B cell (primary cell): ENCODE measurements around the gene TMPRSS11D. TPM values are rescaled to one million over a fixed set of nuclear protein-coding genes. Genes with fewer than 3 reads are reported as not detected.

ENCODE experiments used
- ATAC-seq: fragments of 200-7000 bp; cut with Tn5 transposase; one replicate; pipeline ENCODE4 v1.10.0; 2021; ENCODE audit warnings: low read depth, mild to moderate bottlenecking, moderate number of reproducible peaks, moderate library complexity
- CTCF ChIA-PET: fragments of 350-600 bp; sonication (Branson Sonifier 250); formaldehyde crosslinking; loops from one replicate; lab custom pipeline; 2021; ENCODE audit warnings: antibody characterized with exemption, inconsistent platforms; lab: Charles Lee
- POLR2A ChIA-PET: fragments of 350-600 bp; sonication (Branson Sonifier 250); formaldehyde crosslinking; loops from one replicate; lab custom pipeline; 2021; ENCODE audit warnings: antibody characterized with exemption; lab: Charles Lee
- DNase-seq: peaks from one replicate; pipeline ENCODE4 v3.0.0; 2013
- H2AFZ ChIP-seq: 2 replicates; pipeline ENCODE4 v1.6.1; 2012; ENCODE audit warnings: mild to moderate bottlenecking, low read depth, low read length; ENCODE audit not compliant: insufficient read depth, poor library complexity, severe bottlenecking
- H3K27ac ChIP-seq, 2 donors: 1 replicate in 1 of 2; 2 replicates in 1 of 2; pipeline ENCODE4 v1.5.1; 2012 to 2013; ENCODE audit warnings: low read length in 2 of 2, mild to moderate bottlenecking in 2 of 2, moderate library complexity in 1 of 2
- H3K27me3 ChIP-seq, 4 experiments: fragments of 200-600 bp in 1 of 4; sonication (generic) in 1 of 4; replicated peaks in 1 of 4; 1 replicate in 2 of 4; 2 replicates in 2 of 4; pipeline versions ENCODE4 v1.6.1 to v1.7.0; 2013 to 2016; ENCODE audit warnings: low read length in 3 of 4, mild to moderate bottlenecking in 2 of 4, mixed read lengths in 1 of 4, moderate library complexity in 1 of 4; ENCODE audit not compliant: insufficient read depth in 4 of 4, control insufficient read depth in 3 of 4; ENCODE audit errors: control extremely low read depth in 1 of 4
- H3K36me3 ChIP-seq, 2 experiments: replicated peaks in 1 of 2; 1 replicate in 1 of 2; 2 replicates in 1 of 2; pipeline versions ENCODE4 v1.6.1 to v1.7.1; 2013; ENCODE audit warnings: low read length in 1 of 2; ENCODE audit not compliant: insufficient read depth in 2 of 2, control insufficient read depth in 1 of 2; ENCODE audit errors: control extremely low read depth in 1 of 2, extremely low read depth in 1 of 2
- H3K4me1 ChIP-seq, 2 donors: fragments of 200-600 bp in 1 of 2; sonication (generic) in 1 of 2; 1 replicate in 1 of 2; 2 replicates in 1 of 2; pipeline versions ENCODE4 v1.5.1 to v1.6.1; 2013 to 2017; ENCODE audit warnings: low read length in 2 of 2; ENCODE audit not compliant: control insufficient read depth in 2 of 2, insufficient read depth in 2 of 2
- H3K4me2 ChIP-seq: replicated peaks from 2 replicates; pipeline ENCODE3; 2012; ENCODE audit warnings: mild to moderate bottlenecking, low read depth, low read length; ENCODE audit not compliant: poor library complexity, severe bottlenecking
- H3K4me3 ChIP-seq, 5 experiments: fragments of 200-600 bp in 1 of 5; sonication (generic) in 1 of 5; 1 replicate in 3 of 5; 2 replicates in 2 of 5; pipeline versions ENCODE4 v1.5.1 to v1.7.0; 2011 to 2016; ENCODE audit warnings: low read length in 4 of 5, mild to moderate bottlenecking in 4 of 5, low read depth in 2 of 5, control low read depth in 1 of 5, moderate library complexity in 1 of 5; ENCODE audit not compliant: insufficient read depth in 1 of 5; ENCODE audit errors: control extremely low read depth in 1 of 5, extremely low read depth in 1 of 5
- H3K79me2 ChIP-seq: fragments of 200-600 bp; sonication (generic); one replicate; pipeline ENCODE4 v1.6.0; 2016; ENCODE audit warnings: low read length; ENCODE audit not compliant: control insufficient read depth, insufficient read depth
- H3K9ac ChIP-seq: fragments of 200-600 bp; sonication (generic); 2 replicates; pipeline ENCODE4 v1.6.1; 2017; ENCODE audit warnings: mild to moderate bottlenecking, low read length, moderate library complexity
- H3K9me3 ChIP-seq, 3 donors: one replicate each; pipeline versions ENCODE4 v1.6.1 to v1.7.1; 2013; ENCODE audit warnings: low read length in 2 of 3; ENCODE audit not compliant: control insufficient read depth in 2 of 3, insufficient read depth in 1 of 3; ENCODE audit errors: control extremely low read depth in 1 of 3
- H4K20me1 ChIP-seq: 2 replicates; pipeline ENCODE4 v1.6.0; 2012; ENCODE audit warnings: mild to moderate bottlenecking, low read length; ENCODE audit not compliant: insufficient read depth, control insufficient read depth, poor library complexity, severe bottlenecking
- H3K27ac Mint-ChIP-seq: one replicate; pipeline ENCODE4 v1.8.0; 2021; ENCODE audit warnings: mixed read lengths
- H3K27me3 Mint-ChIP-seq: one replicate; pipeline ENCODE4 v1.8.0; 2021; ENCODE audit warnings: mixed read lengths
- H3K4me1 Mint-ChIP-seq: one replicate; pipeline ENCODE4 v1.8.0; 2021; ENCODE audit warnings: mixed read lengths
- H3K4me3 Mint-ChIP-seq: one replicate; pipeline ENCODE4 v1.8.0; 2021; ENCODE audit warnings: mixed read lengths
- H3K9me3 Mint-ChIP-seq: one replicate; pipeline ENCODE4 v1.8.0; 2022; ENCODE audit warnings: mixed read lengths; ENCODE audit not compliant: insufficient read depth
- EZH2 ChIP-seq: IDR thresholded peaks from 2 replicates; pipeline ENCODE4 v1.6.1; 2012; ENCODE audit warnings: borderline replicate concordance, low read depth, mild to moderate bottlenecking, moderate library complexity, low read length; ENCODE audit not compliant: insufficient read depth, poor library complexity, severe bottlenecking
- intact Hi-C: fragments of 100-400 bp; cut with micrococcal nuclease; formaldehyde crosslinking; loops from one replicate; pipeline ENCODE4 v1.10.0; 2022
- polyA plus RNA-seq: library from polyadenylated mRNA; depleted of rRNA; stranded (reverse); fragments of >200 nt; gene quantifications from 2 replicates; pipeline ENCODE4 v1.2.3, GENCODE V29; 2012
- total RNA-seq, 2 donors: library from RNA; stranded (reverse); fragments of 120-200 nt in 1 of 2; gene quantifications; 1 replicate in 1 of 2; 2 replicates in 1 of 2; pipeline versions ENCODE4 v1.2.3 to v1.2.4, GENCODE V29; 2013 to 2022
- TF ChIP-seq, protein P1 (sequence below): fragments of 200-600 bp; IDR thresholded peaks from one replicate; pipeline ENCODE4 v1.8.0; 2022; ENCODE audit warnings: antibody characterized with exemption, mild to moderate bottlenecking

TMPRSS11D gene
- total and polyA plus RNA-seq, 2 donors (not counting 1 experiment from before 2014, with no cell fraction given) = not detected

DNA sequence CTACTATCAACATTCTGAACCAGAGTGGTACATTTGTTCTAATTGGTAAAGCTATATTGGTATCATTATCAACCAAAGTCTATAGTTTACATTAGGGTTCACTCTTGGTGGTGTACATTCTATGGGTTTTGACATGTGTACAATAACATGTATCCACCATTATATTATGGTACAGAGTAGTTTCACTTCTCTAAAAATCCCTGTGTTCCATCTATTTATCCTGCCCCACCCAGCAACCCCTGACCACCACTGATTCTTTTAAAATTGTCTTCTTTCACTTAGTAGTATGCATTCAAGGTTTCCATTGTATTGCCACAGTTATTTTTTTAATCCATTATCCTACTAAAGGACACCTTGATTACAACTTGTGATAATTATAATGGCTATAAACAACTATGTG lies 15.3 kb upstream of the TMPRSS11D start:
- CTCF ChIA-PET = no interaction called here
- no peak overlapping the region for H3K27ac Mint-ChIP-seq

DNA sequence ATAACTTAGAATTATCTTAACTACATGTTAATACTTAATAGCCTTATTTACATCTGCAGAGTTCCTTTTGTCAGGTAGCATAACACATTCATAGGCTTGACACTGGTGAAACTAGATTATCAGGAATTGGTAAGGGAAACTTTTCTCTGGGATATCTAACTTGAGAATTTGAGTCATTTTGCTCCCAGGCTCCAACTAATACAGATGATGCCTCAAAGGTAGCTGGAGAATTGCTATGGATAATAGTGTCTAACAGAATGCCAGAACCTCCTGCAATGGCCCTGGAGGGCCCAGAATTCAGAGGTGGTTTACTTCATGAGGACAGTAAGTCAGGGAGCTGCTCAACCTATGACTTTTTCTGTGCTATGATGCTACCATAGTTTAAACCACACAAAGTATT lies 13.9 kb upstream of the TMPRSS11D start:
- no peaks in the 10 kb centered on the region for H3K36me3 ChIP-seq
- no peak overlapping the region for H3K4me2 ChIP-seq
- intact Hi-C loops = no loop called here
- no peak overlapping the region for H3K4me3 ChIP-seq
- TF ChIP-seq, protein P1, sequence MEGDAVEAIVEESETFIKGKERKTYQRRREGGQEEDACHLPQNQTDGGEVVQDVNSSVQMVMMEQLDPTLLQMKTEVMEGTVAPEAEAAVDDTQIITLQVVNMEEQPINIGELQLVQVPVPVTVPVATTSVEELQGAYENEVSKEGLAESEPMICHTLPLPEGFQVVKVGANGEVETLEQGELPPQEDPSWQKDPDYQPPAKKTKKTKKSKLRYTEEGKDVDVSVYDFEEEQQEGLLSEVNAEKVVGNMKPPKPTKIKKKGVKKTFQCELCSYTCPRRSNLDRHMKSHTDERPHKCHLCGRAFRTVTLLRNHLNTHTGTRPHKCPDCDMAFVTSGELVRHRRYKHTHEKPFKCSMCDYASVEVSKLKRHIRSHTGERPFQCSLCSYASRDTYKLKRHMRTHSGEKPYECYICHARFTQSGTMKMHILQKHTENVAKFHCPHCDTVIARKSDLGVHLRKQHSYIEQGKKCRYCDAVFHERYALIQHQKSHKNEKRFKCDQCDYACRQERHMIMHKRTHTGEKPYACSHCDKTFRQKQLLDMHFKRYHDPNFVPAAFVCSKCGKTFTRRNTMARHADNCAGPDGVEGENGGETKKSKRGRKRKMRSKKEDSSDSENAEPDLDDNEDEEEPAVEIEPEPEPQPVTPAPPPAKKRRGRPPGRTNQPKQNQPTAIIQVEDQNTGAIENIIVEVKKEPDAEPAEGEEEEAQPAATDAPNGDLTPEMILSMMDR = no peak
- no peak for TF ChIP-seq EZH2
- Mint-ChIP-seq H3K27me3 (no peaks in the 10 kb centered on the region), H3K27ac (no peak overlapping the region), H3K4me1 (peaks cover 2% of the 10 kb centered on the region), H3K4me3 (no peak overlapping the region), H3K9me3 (no peaks in the 10 kb centered on the region)
- no peaks in the 10 kb centered on the region for H3K4me1 ChIP-seq
- H4K20me1 ChIP-seq = no peaks in the 10 kb centered on the region
- peaks cover 0 to 12% (median 0%) of the 10 kb centered on the region in 3 donors for H3K9me3 ChIP-seq
- H3K9ac ChIP-seq = no peak overlapping the region
- POLR2A ChIA-PET = no interaction called here
- H2AFZ ChIP-seq = no peak overlapping the region
- CTCF ChIA-PET = no interaction called here
- H3K27ac ChIP-seq = no peak overlapping the region
- H3K27me3 ChIP-seq = no peaks in the 10 kb centered on the region
- no peaks in the 10 kb centered on the region for H3K79me2 ChIP-seq
- ATAC-seq (no peak), DNase-seq (no peak)

More for the DNA sequence above, 15.3 kb upstream of the TMPRSS11D start:
- H3K9me3 ChIP-seq = peaks cover 0 to 12% (median 0%) of the 10 kb centered on the region in 3 donors
- H3K36me3 ChIP-seq = no peaks in the 10 kb centered on the region
- no peaks in the 10 kb centered on the region for H3K4me1 ChIP-seq
- intact Hi-C loops = no loop called here
- H3K9ac ChIP-seq = no peak overlapping the region
- H3K9me3 Mint-ChIP-seq = no peaks in the 10 kb centered on the region
- H3K4me1 Mint-ChIP-seq = peaks cover 2% of the 10 kb centered on the region
- H3K27me3 ChIP-seq = no peaks in the 10 kb centered on the region
- H3K4me2 ChIP-seq = no peak overlapping the region
- H4K20me1 ChIP-seq = no peaks in the 10 kb centered on the region
- H3K79me2 ChIP-seq = no peaks in the 10 kb centered on the region
- no peak overlapping the region for H3K27ac ChIP-seq
- no peak overlapping the region for H2AFZ ChIP-seq
- TF ChIP-seq, protein P1 = no peak
- no peak for TF ChIP-seq EZH2
- H3K4me3 Mint-ChIP-seq = no peak overlapping the region
- DNase-seq (no peak), ATAC-seq (no peak)
- no peak overlapping the region for H3K4me3 ChIP-seq
- POLR2A ChIA-PET = no interaction called here
- H3K27me3 Mint-ChIP-seq = peaks cover 4% of the 10 kb centered on the region
